ENCODE data around the gene REX1BD.
A peak's percentile ranks its signal among the peaks of the same experiment; 100 is the strongest.
"Not testable (repeated sequence)": the region's sequence is repeated elsewhere in the genome, so short reads cannot be mapped to it uniquely, and the experiment has no call there.

The REX1BD gene

DNA sequence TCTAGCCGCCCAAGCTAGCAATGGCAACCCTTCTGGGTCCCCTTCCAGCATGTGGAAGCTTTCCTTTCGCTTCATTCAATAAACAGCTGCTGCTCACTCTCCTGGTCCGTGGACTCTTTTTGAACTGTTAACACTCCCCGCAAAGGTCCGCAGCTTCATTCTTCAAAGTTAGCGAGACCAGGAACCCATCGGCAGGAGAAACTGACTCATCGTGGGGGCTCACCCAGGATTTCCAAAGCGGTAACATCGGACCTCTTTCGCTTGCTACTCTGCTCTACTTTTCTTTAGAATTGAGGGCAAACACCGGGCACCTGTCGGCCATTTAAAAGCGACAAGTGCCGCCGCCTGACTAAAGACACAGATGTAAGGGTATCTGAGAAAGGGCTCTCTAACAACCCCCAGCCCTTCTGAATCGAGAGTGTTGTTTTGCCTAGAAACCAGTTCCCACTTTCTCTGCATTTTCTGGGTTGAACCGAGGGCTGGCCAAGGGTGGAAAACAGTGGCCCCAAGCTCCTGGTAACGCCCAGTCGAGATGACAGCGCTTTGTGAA is 11.2 kb upstream of the REX1BD start:
- no peak for DNase-seq (ENCODE audit: low spot score)

- no peak for DNase-seq (ENCODE audit: low spot score)
Observed at GRCh38 chr19:18580311-18580710, 8.3 kb upstream of the REX1BD start.

GRCh38 chr19:18586306-18586705 is 2.3 kb upstream of the REX1BD start:
- no peak for DNase-seq (ENCODE audit: low spot score)

GRCh38 chr19:18587561-18587960 is 1.0 kb upstream of the REX1BD start:
- DNase-seq (ENCODE audit: low spot score): no peak

DNA sequence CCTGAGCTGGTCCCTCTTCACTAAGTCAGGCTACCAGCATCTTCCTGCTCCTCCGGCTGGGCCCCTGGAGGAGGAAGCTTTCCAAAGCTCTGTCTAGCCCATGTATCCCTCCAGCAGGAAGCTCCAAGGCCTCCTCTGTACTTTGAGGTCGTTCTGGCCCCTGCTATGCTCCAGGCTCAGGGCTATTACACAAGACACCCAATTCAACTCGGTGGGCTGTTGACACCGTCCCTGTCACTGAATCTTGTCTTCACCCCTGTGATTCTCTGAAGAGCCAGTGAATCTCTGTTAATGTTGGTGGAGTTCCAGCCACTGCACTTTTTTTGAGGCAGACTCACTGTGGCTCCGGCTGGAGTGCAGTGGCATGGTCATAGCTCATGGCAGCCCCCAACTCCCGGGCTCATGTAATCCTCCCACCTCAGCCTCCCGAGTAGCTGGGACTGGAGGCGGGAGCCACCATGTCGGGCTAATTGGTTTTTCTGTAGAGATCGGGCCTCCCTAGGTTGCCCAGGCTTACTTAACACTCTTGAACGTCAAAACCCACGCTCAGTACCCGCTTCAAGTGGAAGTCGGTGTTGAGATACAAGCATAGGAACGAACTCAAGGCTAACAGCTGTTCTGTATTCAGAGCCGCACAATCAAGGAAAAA is 512 bp upstream of the REX1BD start:
- DNase-seq (ENCODE audit: low spot score): no peak

- peak; percentile 68 for DNase-seq (ENCODE audit: low spot score)
Observed at GRCh38 chr19:18589380-18590272, 1.0 kb downstream of the REX1BD start.

- no peak for DNase-seq (ENCODE audit: low spot score)
Observed at GRCh38 chr19:18590273-18591272, 2.0 kb downstream of the REX1BD start.

DNA sequence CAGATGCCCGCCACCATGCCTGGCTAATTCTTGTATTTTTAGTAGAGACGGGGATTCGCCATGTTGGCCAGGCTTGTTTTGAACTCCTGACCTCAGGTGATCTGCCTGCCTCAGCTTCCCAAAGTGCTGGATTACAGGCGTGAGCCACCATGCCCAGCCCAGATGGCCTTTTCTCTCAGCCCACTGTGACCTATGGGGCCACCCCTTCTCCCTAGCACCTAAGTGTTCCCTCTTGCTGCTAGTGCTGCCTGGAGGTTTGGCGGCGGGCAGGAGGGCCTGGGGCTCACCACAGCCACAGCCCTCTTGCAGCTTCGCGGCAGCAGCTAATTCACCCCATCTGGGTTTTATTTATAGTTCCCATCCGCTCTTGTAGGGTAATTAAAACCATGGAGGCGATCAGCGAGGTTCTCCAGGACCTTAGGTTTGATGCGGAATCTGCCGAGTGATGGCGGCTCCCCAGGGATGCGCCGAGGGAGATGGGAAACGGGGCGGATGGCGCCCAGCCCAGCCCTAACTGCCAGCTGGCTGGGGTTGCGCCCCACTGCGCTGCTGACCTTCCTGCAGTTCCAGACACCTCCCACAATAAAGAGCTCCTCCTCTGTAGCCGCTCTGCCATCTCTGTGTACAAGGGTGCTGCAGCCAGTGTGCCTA is 3.3 kb downstream of the REX1BD start:
- no peak for DNase-seq (ENCODE audit: low spot score)

GRCh38 chr19:18592732-18593131 is 4.1 kb downstream of the REX1BD start:
- DNase-seq (ENCODE audit: low spot score): not testable (repeated sequence)

DNA sequence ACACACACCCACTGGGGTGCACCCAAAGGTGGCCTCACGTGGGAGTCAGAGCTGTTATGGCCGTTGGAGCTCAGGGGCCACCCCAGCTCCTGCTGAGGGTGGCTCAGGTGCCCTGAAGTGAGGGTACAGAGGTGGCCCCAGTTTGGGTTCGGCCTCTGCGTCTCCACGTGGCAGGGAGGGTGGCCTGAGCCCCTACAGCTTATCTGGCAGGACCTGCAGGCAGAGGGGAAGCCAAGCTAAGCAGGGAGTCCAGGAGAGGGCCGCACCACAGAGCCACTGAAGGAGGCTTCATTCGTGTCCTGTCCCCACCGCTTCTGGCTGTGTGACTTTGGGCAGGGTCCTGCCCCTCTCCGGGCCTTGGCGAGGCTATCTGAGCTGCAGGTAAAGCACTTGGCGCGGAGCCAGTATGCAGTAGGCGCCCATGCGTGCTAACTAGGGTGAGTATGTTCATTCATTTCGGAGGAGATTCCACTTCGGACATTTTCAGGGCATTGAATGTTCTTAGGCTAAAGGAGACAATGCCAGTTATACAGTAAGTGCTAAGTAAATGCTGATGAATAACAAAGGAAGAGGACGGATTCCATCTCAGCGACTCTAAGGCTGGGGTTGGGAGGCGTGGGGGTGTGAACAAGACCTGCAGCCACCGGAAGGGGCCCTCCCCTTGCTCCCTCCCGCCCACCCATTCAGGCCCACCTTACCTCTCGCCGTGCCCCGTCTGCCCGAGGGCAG is 4.9 kb downstream of the REX1BD start:
- no peak for DNase-seq (ENCODE audit: low spot score)

GRCh38 chr19:18594096-18594823 is 5.7 kb downstream of the REX1BD start:
- peak; percentile 72 for DNase-seq (ENCODE audit: low spot score)

- no peak for DNase-seq (ENCODE audit: low spot score)
Observed at GRCh38 chr19:18594824-18595373, 6.3 kb downstream of the REX1BD start.

GRCh38 chr19:18595475-18595874 is 6.9 kb downstream of the REX1BD start:
- no peak for DNase-seq (ENCODE audit: low spot score)

GRCh38 chr19:18596752-18597157 is 8.2 kb downstream of the REX1BD start:
- no peak for DNase-seq (ENCODE audit: low spot score)

DNA sequence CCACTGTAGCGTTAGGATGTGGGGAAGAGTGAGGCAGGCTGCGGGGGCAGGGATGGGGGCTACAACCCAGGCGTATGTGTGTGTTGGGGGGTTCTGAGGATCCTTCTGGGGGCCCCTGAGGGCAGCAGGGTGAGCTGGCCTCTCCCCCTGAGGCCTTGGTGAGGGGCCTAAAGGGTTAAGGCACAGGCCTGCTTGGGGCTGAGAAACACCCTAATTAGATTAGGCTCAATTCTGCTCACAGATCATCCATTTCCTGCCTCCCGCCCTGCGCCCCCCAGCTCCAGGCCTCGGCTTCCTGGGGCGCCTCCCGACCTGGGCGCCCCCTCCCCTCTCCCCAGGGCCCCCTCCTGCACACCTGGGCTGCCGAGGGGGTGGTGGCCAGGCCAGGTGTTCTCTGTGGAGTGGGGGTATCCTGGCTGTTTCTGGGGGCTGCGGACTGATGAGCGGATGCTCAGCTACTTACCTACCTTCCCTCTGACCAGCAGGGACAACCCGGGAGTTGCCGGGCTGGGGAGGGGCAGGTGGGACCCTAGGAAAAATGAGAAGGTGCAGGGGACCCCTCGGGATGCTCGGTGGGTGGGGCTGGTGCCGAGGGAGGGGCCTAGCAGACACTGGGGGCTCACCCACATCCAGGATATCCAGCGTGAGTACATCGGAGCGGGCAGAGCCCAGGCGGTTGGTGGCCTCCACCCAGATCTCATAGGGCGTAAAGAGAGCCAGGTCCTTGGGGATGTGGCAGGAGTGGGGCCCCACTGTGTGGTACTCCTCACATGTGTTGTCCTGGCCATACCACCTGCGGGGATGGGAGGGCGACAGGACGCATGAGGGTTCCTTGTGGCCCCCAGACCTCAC is 9.4 kb downstream of the REX1BD start:
- DNase-seq (ENCODE audit: low spot score): no peak

- no peak for DNase-seq (ENCODE audit: low spot score)
Observed at GRCh38 chr19:18599485-18599884, 10.9 kb downstream of the REX1BD start.

DNA sequence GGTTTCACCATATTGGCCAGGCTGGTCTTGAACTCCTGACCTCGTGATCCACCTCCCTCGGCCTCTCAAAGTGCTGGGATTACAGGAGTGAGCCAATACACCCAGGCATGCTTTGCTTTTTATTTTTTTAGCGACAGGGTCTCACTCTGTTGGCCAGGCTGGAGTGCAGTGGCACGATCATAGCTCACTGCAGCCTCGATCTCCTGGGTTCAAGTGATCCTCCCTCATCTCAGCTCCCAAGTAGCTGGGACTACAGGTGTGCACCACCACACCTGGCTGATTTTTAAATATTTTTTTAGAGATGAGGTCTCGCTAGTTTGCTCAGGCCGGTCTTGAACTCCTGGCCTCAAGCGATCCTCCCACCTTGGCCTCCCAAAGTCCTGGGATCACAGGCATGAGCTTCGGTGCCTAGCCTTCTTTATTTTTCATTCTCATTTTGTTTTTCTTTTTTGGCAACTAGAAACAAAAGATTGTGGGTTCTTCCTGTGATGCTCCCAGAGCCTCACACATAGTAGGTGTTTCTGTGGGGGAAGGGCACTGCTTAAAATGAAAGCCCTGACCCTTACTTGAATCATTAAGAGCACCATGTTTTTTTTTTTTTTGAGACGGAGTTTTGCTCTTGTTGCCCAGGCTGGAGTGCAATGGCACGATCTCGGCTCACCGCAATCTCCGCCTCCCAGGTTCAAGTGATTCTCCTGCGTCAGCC is 12.2 kb downstream of the REX1BD start:
- DNase-seq (ENCODE audit: low spot score): not testable (repeated sequence)

GRCh38 chr19:18601875-18602274 is 13.3 kb downstream of the REX1BD start:
- DNase-seq (ENCODE audit: low spot score): no peak

Measured in CD4-positive, alpha-beta T cell treated with Interleukin-2 at 100 ng/mL for 4 hours (primary cell).